Purkinje cell (primary cell): ENCODE results near the gene CDKN1A. TPM values are rescaled to one million over a fixed set of nuclear protein-coding genes. Genes with fewer than 3 reads are reported as not detected.

Source experiments
- polyA plus RNA-seq: library from polyadenylated mRNA; unstranded; fragments of >200 nt; fragmentation: Nextera tagmentation; gene quantifications from 2 replicates; pipeline ENCODE4 v1.2.1, GENCODE V29; 2014

The CDKN1A gene
- polyA plus RNA-seq = 0.27 TPM in 1 of 2 replicates, not detected in the other

DNA sequence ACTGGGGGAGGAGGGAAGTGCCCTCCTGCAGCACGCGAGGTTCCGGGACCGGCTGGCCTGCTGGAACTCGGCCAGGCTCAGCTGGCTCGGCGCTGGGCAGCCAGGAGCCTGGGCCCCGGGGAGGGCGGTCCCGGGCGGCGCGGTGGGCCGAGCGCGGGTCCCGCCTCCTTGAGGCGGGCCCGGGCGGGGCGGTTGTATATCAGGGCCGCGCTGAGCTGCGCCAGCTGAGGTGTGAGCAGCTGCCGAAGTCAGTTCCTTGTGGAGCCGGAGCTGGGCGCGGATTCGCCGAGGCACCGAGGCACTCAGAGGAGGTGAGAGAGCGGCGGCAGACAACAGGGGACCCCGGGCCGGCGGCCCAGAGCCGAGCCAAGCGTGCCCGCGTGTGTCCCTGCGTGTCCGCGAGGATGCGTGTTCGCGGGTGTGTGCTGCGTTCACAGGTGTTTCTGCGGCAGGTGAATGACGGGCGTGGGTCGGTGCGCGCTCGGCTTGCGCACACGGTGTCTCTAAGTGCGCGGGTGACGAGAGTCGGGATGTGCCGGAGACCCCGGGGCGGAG lies at the start of gene CDKN1A:
Gene CDKN1A, plus strand, starts transcription at position 227 of the 555 bp plus-strand sequence. CDS start 5,388 bp downstream, outside the sequence.

DNA sequence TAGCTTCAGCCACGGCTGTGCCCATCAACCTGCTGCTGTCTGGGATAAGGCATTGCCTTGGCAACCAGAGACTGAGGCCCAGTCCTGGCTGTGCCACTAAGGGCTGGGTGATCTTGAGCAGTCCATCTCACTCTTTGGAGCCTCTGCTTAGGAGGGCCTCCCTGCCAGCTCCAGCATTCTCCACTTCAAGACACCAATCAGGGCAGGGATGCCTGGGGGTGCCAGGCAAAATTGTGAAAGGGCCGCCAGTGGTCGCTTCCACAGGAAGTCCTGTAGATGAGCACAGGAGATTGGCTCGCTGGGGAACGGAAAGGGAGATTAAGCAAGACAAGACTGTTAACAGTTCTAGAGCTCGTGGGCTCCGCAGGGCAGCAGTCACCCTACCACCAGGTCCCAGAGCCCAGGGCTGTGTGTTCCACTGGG lies 19.0 kb downstream of the CDKN1A start, which contains the start of gene RAB44:
Gene RAB44, plus strand, starts transcription at position 346 of the 423 bp plus-strand sequence. CDS start 6,410 bp downstream, outside the sequence.

Other genes starting within 250 kb of the CDKN1A start
- not detected in 2 replicates for gene PXT1, start 235.9 kb upstream of the CDKN1A start, polyA plus RNA-seq
- gene KCTD20, start 235.7 kb upstream of the CDKN1A start, polyA plus RNA-seq = 5.6 and 5.7 TPM in 2 replicates
- gene STK38, start 131.2 kb upstream of the CDKN1A start, polyA plus RNA-seq = 0.67 and 1.6 TPM in 2 replicates
- gene SRSF3, start 84.4 kb upstream of the CDKN1A start, polyA plus RNA-seq = 172 and 181 TPM in 2 replicates
- not detected in 2 replicates for gene RAB44, start 19.1 kb downstream of the CDKN1A start, polyA plus RNA-seq
- 22.8 TPM in 1 of 2 replicates, not detected in the other for gene CPNE5, start 160.7 kb downstream of the CDKN1A start, polyA plus RNA-seq
- gene PPIL1, start 196.1 kb downstream of the CDKN1A start, polyA plus RNA-seq = 46.7 and 75.7 TPM in 2 replicates
- 14.3 and 17.1 TPM in 2 replicates for gene C6orf89, start 207.2 kb downstream of the CDKN1A start, polyA plus RNA-seq